Epithelial cell of proximal tubule (primary cell): ENCODE data around the gene PRIMA1. TPM values are rescaled to one million over a fixed set of nuclear protein-coding genes. Genes with fewer than 3 reads are reported as not detected.

Experiments
- DNase-seq: peaks from one replicate; pipeline ENCODE4 v3.0.0-alpha.2; 2011; ENCODE audit warnings: low read depth
- H3K4me3 ChIP-seq: 2 replicates; pipeline ENCODE4 v1.5.1; 2011; ENCODE audit warnings: low read depth, mild to moderate bottlenecking, low read length
- CTCF ChIP-seq: conservative IDR thresholded peaks from 2 replicates; pipeline ENCODE4 v1.5.1; 2012; ENCODE audit warnings: low read depth, mild to moderate bottlenecking, low read length
- total RNA-seq: library from RNA; depleted of rRNA; stranded (reverse); fragments of >200 nt; gene quantifications from 2 replicates; pipeline ENCODE4 v1.2.3, GENCODE V29; 2015

Gene PRIMA1
- total RNA-seq, 1 donor from 2014 or later = not detected

DNA sequence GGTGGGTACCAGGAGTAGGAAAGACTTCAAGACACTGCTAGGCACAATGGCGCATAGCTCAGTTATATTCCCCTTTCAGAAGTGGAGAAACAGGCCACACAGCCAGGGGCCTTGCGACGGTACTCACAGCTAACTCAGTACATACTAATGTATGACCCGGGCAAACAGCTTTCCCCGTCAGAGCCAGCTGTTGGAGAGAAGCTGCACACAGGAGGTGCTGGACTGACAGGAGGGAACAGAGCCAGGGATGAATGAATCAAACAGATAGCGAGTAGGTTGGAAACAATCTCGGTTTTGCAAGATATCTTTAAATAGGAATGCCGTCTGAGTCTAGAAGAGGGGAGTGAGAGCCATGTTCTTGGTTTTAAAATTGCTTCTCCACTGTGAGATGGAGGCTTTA is 45.5 kb downstream of the PRIMA1 start:
- no peak for TF ChIP-seq CTCF
- H3K4me3 ChIP-seq = no peak overlapping the region
- no peak for DNase-seq

GRCh38 chr14:93741556-93742230 is 46.6 kb downstream of the PRIMA1 start:
- no peak for TF ChIP-seq CTCF
- H3K4me3 ChIP-seq = no peak overlapping the region
- DNase-seq = no peak

- no peak for TF ChIP-seq CTCF
- no peak overlapping the region for H3K4me3 ChIP-seq
- no peak for DNase-seq
These were observed 50.7 kb downstream of the PRIMA1 start for GRCh38 chr14:93737634-93738033.

DNA sequence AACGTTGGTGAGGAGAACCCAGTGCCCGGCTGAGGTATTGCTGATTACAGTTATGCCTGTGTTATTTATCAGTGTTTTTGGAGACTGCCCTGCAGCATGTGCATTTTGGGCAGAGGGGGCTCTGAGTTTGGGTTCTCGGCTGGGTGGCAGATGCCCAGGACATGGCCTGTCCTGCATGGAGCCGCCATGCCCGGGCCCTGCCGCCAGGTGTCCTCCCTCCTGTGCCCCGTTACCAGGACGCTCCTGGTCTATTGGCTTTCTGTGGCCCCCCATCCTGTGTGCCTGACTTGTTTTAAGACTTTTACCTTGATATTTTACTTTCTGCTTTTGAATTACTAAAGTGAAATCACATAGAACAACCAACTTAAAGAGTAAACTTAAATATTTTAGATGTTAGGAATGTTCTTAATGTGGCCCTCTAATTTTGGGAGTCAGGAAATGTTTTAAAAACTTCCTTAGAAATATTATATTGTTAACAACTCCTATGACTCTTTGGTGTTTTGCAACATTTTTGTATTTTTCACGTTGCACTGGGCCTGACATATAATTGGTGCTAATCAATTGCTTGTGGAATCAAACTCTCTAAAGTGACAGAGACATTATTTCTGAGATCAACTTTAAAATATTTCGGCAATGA is 51.8 kb downstream of the PRIMA1 start:
- no peak for DNase-seq
- H3K4me3 ChIP-seq = no peak overlapping the region
- TF ChIP-seq CTCF = no peak

DNA sequence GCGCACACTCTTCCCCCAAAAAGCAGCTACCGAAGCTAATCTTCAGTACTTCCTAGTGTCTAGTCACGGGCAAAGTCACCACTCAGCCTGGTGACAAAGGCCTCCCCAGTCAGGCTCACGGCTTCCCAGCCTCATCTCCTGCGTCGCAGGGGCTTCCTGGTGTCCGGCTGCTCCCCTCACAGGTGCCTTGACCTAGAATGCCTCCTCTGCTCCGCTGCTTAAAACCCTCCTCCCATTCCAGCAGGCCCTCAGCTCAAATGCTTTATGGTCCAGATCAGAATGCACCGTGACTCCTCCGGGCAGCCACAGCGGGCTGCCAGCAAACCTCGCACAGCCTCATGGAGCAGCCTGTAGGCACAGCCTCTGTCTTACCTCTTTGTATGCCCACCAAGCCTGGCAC is 53.1 kb downstream of the PRIMA1 start:
- no peak for TF ChIP-seq CTCF
- no peak overlapping the region for H3K4me3 ChIP-seq
- DNase-seq = no peak

- TF ChIP-seq CTCF = no peak
- H3K4me3 ChIP-seq = no peak overlapping the region
- DNase-seq = no peak
These were observed 54.0 kb downstream of the PRIMA1 start for GRCh38 chr14:93734086-93734822.
